HepG2 (cell line): ENCODE measurements around the gene SMAD2.

Source experiments
- ETV5 ChIP-seq: IDR thresholded peaks from 2 replicates; pipeline ENCODE4 v1.6.1; 2018; ENCODE audit warnings: missing biosample characterization, missing genetic modification reagents, inconsistent platforms, borderline replicate concordance
- POLR2A ChIP-seq, 2 experiments: IDR thresholded peaks; 2 replicates each; pipeline ENCODE4 v1.6.1; 2011; ENCODE audit warnings: low read depth in 2 of 2, low read length in 2 of 2, mild to moderate bottlenecking in 1 of 2, moderate library complexity in 1 of 2; ENCODE audit not compliant: insufficient read depth in 1 of 2
- SP1 ChIP-seq, 2 experiments: fragments of 450-650 bp in 1 of 2; sonication (generic) in 1 of 2; formaldehyde crosslinking in 1 of 2; IDR thresholded peaks; 2 replicates each; pipeline versions ENCODE4 v1.4.0 to v1.6.1; 2016 to 2020; ENCODE audit warnings: missing genetic modification reagents in 1 of 2
- SPEN ChIP-seq: sonication (generic); formaldehyde crosslinking; IDR thresholded peaks from 2 replicates; pipeline ENCODE4 v1.5.1; 2020; ENCODE audit warnings: low read depth, mild to moderate bottlenecking, missing genetic modification reagents
- ZNF274 ChIP-seq: sonication (generic); formaldehyde crosslinking; IDR thresholded peaks from 2 replicates; pipeline ENCODE4 v1.5.1; 2020; ENCODE audit warnings: mild to moderate bottlenecking, missing genetic modification reagents
- ZNF616 ChIP-seq: sonication (generic); formaldehyde crosslinking; IDR thresholded peaks from 2 replicates; pipeline ENCODE4 v1.5.0; 2020; ENCODE audit warnings: low read depth, mild to moderate bottlenecking, missing genetic modification reagents
- ZSCAN22 ChIP-seq: sonication (generic); formaldehyde crosslinking; IDR thresholded peaks from 2 replicates; pipeline ENCODE4 v1.4.0; 2020; ENCODE audit warnings: mild to moderate bottlenecking, missing genetic modification reagents
- TF ChIP-seq, protein P1 (sequence below): sonication (generic); formaldehyde crosslinking; IDR thresholded peaks from 2 replicates; pipeline ENCODE4 v1.5.0; 2020; ENCODE audit warnings: mild to moderate bottlenecking, missing genetic modification reagents, moderate library complexity
- TF ChIP-seq, protein P2 (sequence below): sonication (generic); formaldehyde crosslinking; IDR thresholded peaks from 2 replicates; pipeline ENCODE4 v1.4.0; 2020; ENCODE audit warnings: missing genetic modification reagents
- TF ChIP-seq, protein P3 (sequence below): sonication (generic); formaldehyde crosslinking; IDR thresholded peaks from 2 replicates; pipeline ENCODE4 v1.4.0; 2020; ENCODE audit warnings: missing genetic modification reagents, mild to moderate bottlenecking, borderline replicate concordance

DNA sequence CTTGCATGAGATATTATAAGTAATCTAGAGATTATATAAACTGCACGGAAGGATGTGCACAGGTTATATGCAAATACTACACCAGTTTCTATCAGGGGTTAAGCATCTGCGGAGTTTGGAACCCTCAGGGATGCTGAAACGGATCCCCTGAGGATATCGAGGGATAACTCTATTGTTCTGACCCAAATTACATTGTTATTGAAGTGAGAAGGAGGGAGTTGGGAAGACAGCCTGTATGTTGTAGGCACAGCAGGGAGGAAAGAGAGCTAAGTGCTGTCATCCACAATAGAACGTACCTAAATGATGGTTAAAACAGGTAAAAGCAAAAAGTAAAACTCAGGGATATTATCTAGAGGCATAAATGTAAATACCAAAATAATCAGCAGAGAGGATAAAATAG, 44.6 kb upstream of the SMAD2 start:
- TF ChIP-seq POLR2A (IDR thresholded peaks at IDR 0.05; ENCODE audit: insufficient read depth in 1 of 2, low read depth in 2 of 2, low read length in 2 of 2) (no peak), ZSCAN22 (CRISPR knock-in tag) (no peak), ZNF274 (CRISPR knock-in tag) (no peak), ZNF616 (CRISPR knock-in tag) (no peak), SPEN (CRISPR knock-in tag) (no peak), ETV5 (CRISPR knock-in tag) (no peak), SP1 (IDR thresholded peaks at IDR 0.05) (no peak), SP1 (CRISPR knock-in tag; IDR thresholded peaks at IDR 0.05) (no peak)
- TF ChIP-seq, protein P1, sequence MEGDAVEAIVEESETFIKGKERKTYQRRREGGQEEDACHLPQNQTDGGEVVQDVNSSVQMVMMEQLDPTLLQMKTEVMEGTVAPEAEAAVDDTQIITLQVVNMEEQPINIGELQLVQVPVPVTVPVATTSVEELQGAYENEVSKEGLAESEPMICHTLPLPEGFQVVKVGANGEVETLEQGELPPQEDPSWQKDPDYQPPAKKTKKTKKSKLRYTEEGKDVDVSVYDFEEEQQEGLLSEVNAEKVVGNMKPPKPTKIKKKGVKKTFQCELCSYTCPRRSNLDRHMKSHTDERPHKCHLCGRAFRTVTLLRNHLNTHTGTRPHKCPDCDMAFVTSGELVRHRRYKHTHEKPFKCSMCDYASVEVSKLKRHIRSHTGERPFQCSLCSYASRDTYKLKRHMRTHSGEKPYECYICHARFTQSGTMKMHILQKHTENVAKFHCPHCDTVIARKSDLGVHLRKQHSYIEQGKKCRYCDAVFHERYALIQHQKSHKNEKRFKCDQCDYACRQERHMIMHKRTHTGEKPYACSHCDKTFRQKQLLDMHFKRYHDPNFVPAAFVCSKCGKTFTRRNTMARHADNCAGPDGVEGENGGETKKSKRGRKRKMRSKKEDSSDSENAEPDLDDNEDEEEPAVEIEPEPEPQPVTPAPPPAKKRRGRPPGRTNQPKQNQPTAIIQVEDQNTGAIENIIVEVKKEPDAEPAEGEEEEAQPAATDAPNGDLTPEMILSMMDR (CRISPR knock-in tag) = no peak
- TF ChIP-seq, protein P2, sequence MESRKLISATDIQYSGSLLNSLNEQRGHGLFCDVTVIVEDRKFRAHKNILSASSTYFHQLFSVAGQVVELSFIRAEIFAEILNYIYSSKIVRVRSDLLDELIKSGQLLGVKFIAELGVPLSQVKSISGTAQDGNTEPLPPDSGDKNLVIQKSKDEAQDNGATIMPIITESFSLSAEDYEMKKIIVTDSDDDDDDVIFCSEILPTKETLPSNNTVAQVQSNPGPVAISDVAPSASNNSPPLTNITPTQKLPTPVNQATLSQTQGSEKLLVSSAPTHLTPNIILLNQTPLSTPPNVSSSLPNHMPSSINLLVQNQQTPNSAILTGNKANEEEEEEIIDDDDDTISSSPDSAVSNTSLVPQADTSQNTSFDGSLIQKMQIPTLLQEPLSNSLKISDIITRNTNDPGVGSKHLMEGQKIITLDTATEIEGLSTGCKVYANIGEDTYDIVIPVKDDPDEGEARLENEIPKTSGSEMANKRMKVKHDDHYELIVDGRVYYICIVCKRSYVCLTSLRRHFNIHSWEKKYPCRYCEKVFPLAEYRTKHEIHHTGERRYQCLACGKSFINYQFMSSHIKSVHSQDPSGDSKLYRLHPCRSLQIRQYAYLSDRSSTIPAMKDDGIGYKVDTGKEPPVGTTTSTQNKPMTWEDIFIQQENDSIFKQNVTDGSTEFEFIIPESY (CRISPR knock-in tag) = no peak
- TF ChIP-seq, protein P3, sequence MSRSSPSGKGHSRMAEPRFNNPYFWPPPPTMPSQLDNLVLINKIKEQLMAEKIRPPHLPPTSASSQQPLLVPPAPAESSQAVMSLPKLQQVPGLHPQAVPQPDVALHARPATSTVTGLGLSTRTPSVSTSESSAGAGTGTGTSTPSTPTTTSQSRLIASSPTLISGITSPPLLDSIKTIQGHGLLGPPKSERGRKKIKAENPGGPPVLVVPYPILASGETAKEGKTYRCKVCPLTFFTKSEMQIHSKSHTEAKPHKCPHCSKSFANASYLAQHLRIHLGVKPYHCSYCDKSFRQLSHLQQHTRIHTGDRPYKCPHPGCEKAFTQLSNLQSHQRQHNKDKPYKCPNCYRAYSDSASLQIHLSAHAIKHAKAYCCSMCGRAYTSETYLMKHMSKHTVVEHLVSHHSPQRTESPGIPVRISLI (CRISPR knock-in tag) = no peak
